Breast epithelium (tissue), 3 donors: ENCODE measurements around the gene AK5.

ENCODE experiments used
- POLR2A ChIP-seq: fragments of 450-650 bp; IDR thresholded peaks from one replicate; pipeline ENCODE4 v1.6.1; 2016; ENCODE audit warnings: antibody characterized with exemption, mild to moderate bottlenecking, moderate library complexity
- POLR2AphosphoS5 ChIP-seq, 3 donors: sonication (generic); formaldehyde crosslinking; IDR thresholded peaks; one replicate each; pipeline ENCODE4 v1.6.1; 2017; ENCODE audit warnings: antibody characterized with exemption in 3 of 3
- TF ChIP-seq, protein P1 (sequence below), 3 donors: fragments of 450-650 bp; IDR thresholded peaks; one replicate each; pipeline ENCODE4 v1.5.1; 2016 to 2017; ENCODE audit warnings: antibody characterized with exemption in 3 of 3, mild to moderate bottlenecking in 3 of 3, moderate library complexity in 3 of 3

DNA sequence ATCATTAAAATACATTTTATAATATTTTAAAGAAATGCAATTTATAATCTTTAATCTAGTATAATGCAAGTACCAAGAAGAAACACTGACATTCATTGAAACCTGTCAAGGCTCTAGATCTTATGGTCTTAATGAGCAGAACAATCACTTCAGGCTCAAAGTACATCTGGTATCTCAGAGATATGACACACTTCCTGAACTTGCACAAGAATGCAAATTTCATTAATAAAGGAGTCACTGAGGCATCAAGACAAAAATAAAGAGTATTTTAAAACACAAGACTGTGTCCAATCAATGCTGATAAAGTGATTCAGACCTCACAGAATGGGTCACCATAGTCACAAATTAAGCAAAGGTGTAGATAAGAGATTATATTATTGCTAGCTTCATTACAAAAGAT lies 178.1 kb downstream of the AK5 start:
- TF ChIP-seq, protein P1, sequence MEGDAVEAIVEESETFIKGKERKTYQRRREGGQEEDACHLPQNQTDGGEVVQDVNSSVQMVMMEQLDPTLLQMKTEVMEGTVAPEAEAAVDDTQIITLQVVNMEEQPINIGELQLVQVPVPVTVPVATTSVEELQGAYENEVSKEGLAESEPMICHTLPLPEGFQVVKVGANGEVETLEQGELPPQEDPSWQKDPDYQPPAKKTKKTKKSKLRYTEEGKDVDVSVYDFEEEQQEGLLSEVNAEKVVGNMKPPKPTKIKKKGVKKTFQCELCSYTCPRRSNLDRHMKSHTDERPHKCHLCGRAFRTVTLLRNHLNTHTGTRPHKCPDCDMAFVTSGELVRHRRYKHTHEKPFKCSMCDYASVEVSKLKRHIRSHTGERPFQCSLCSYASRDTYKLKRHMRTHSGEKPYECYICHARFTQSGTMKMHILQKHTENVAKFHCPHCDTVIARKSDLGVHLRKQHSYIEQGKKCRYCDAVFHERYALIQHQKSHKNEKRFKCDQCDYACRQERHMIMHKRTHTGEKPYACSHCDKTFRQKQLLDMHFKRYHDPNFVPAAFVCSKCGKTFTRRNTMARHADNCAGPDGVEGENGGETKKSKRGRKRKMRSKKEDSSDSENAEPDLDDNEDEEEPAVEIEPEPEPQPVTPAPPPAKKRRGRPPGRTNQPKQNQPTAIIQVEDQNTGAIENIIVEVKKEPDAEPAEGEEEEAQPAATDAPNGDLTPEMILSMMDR (IDR thresholded peaks at IDR 0.05): no peak
- TF ChIP-seq POLR2AphosphoS5 (IDR thresholded peaks at IDR 0.05): no peak
- TF ChIP-seq POLR2A: no peak
